Spleen (tissue), 11 donors: Measurements from ENCODE around the gene TNN. TPM values are rescaled to one million over a fixed set of nuclear protein-coding genes. Genes with fewer than 3 reads are reported as not detected.

Experiments
- DNase-seq: peaks from one replicate; pipeline ENCODE4 v3.0.0-alpha.2; 2020
- H3K27ac ChIP-seq, 8 donors: fragments of 200-600 bp; sonication (generic) in 7 of 8; 1 replicate in 4 of 8; 2 replicates in 4 of 8; pipeline versions ENCODE4 v1.5.0 to v1.8.0; 2016 to 2021; ENCODE audit warnings: inconsistent platforms in 4 of 8, mild to moderate bottlenecking in 4 of 8, moderate library complexity in 1 of 8
- H3K27me3 ChIP-seq, 7 donors: fragments of 200-600 bp; sonication (generic) in 6 of 7; replicated peaks in 1 of 7; 1 replicate in 4 of 7; 2 replicates in 3 of 7; pipeline versions ENCODE4 v1.5.0 to v1.8.0; 2016 to 2021; ENCODE audit warnings: inconsistent platforms in 3 of 7, mild to moderate bottlenecking in 1 of 7
- H3K36me3 ChIP-seq, 6 donors: fragments of 200-600 bp; sonication (generic) in 5 of 6; 1 replicate in 4 of 6; 2 replicates in 2 of 6; pipeline versions ENCODE4 v1.5.0 to v1.8.0; 2016 to 2021; ENCODE audit warnings: inconsistent platforms in 2 of 6
- H3K4me1 ChIP-seq, 6 donors: fragments of 200-600 bp; sonication (generic) in 5 of 6; 1 replicate in 3 of 6; 2 replicates in 3 of 6; pipeline versions ENCODE4 v1.5.0 to v1.8.0; 2016 to 2021; ENCODE audit warnings: inconsistent platforms in 3 of 6
- H3K4me3 ChIP-seq, 8 donors: fragments of 200-600 bp; sonication (generic) in 7 of 8; 1 replicate in 4 of 8; 2 replicates in 4 of 8; pipeline versions ENCODE4 v1.5.0 to v1.8.0; 2016 to 2021; ENCODE audit warnings: inconsistent platforms in 4 of 8, mild to moderate bottlenecking in 4 of 8, moderate library complexity in 2 of 8
- H3K9me3 ChIP-seq, 8 donors: fragments of 200-600 bp; sonication (generic) in 7 of 8; 1 replicate in 4 of 8; 2 replicates in 4 of 8; pipeline versions ENCODE4 v1.5.0 to v1.8.0; 2016 to 2021; ENCODE audit warnings: inconsistent platforms in 4 of 8
- CTCF ChIP-seq, 11 experiments: fragments of 200-600 bp in 7 of 11; fragments of 450-650 bp in 4 of 11; sonication (generic) in 4 of 11; IDR thresholded peaks in 8 of 11; conservative IDR thresholded peaks in 3 of 11; 1 replicate in 7 of 11; 2 replicates in 4 of 11; pipeline versions ENCODE4 v1.4.0 to v1.8.0; 2016 to 2021; ENCODE audit warnings: antibody characterized with exemption in 11 of 11, inconsistent platforms in 4 of 11, mild to moderate bottlenecking in 1 of 11
- POLR2A ChIP-seq, 3 donors: fragments of 450-650 bp; IDR thresholded peaks; one replicate each; pipeline ENCODE4 v1.5.1; 2017; ENCODE audit warnings: antibody characterized with exemption in 3 of 3, mild to moderate bottlenecking in 1 of 3
- POLR2AphosphoS5 ChIP-seq, 3 donors: sonication (generic); formaldehyde crosslinking; IDR thresholded peaks; one replicate each; pipeline ENCODE4 v1.5.1; 2017; ENCODE audit warnings: antibody characterized with exemption in 3 of 3
- WGBS, 5 donors: extraction: QIAGEN DNeasy Blood & Tissue Kit in 3 of 5; methylation state at CpG; one replicate each; pipeline versions ENCODE4 v1.1.5 to v1.1.7; 2013 to 2018; 5-methylcytosine and 5-hydroxymethylcytosine counted together
- intact Hi-C: fragments of 100-400 bp; cut with DNase I; formaldehyde crosslinking; loops from one replicate; pipeline ENCODE4 v1.15.0; 2023; ENCODE audit warnings: low total_unique reads
- polyA plus RNA-seq, 3 donors: library from polyadenylated mRNA; stranded (reverse); fragments of 200-250 nt; gene quantifications; one replicate each; pipeline ENCODE4 v1.2.1, GENCODE V29; 2013
- total RNA-seq, 7 donors: library from RNA; depleted of rRNA in 3 of 7; stranded (reverse); fragments of >200 nt in 3 of 7; fragmentation: NEBNext Ultra II Directional in 4 of 7; extraction: Animal tissue kit (Norgen Biotek cat#: 25700) in 4 of 7; gene quantifications; one replicate each; pipeline versions ENCODE4 v1.1.0 to v1.2.1, GENCODE V29; 2016 to 2021
- donor health status: healthy with polysubstance abuse.
- donor health status: DM: no; HTN: no; CAD: no; lungs with moderate emphysema.
- donor health status: DM: no; HTN: no; CAD: no.
- donor health status: Bipolar disorder and iron deficiency.
- donor health status: healthy.
- donor health status: DM: no; HTN: no; CAD: no.
- donor health status: DM: yes; HTN: yes; CAD: no.

Gene TNN
- total and polyA plus RNA-seq, 10 donors, result 0.03 to 1.3 (median 0.37) TPM

DNA sequence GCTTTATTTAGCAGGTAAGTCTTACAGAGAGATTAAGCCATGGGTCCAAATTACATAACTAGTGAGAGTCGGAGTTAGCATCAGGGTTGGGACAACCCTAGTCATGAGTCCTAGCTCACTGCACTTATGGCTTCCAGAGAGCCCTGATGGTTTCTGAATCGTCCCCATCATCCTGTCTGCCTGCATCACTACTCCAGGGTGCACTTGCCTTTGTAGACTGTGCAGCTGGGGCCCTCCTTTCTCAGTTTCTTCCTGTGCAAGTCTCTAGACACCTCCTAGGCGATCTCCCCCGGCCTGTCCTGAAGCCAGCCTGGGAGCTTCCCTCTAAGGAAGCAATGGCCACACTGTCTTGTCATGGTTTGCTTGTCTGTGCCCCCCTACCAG lies 87.8 kb downstream of the TNN start:
- Histone ChIP-seq H3K4me1 (peaks cover 0 to 29% (median 16%) of the 10 kb centered on the region in 6 donors), H3K27me3 (peaks cover 0 to 32% (median 0%) of the 10 kb centered on the region in 7 donors), H3K27ac (peak overlapping the region in 2 of 8 donors; percentile 22 to 42), H3K4me3 (no peak overlapping the region), H3K9me3 (no peaks in the 10 kb centered on the region), H3K36me3 (peaks cover 0 to 31% (median 19%) of the 10 kb centered on the region in 6 donors)
- intact Hi-C loops, result loop anchor here (2.0 kb wide), 1 partner anchor 163 kb away; no protein-coding TSS in a partner anchor
- DNase-seq, result no peak
- WGBS, 5 donors, result 55 to 70% (median 68%) methylated on average over 3 to 4 of the region's 4 CpGs
- no peak for TF ChIP-seq POLR2A (IDR thresholded peaks at IDR 0.05)
- TF ChIP-seq POLR2AphosphoS5 (IDR thresholded peaks at IDR 0.05), result no peak
- no peak for TF ChIP-seq CTCF (IDR thresholded peaks at IDR 0.05 in 8 of 11, conservative IDR thresholded peaks at IDR 0.05 in 3 of 11)

DNA sequence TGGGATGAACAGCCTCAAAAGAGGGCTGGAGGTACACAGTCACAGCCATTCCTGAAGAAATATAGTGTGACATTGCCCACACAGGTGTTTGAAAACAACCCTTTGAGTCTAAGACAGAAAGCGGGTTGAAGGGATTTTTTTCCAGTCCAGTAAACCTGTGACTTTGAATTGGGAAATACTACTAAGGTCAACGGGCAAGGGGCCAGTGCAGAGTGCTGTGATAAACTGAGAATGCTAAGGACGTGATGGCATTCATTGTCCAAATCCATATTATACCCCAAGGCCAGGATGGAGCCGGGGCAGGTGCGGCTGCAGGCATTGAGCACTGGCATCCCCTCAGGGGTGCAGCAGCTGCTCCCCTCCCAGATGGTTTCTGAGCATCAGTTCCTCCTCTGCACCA lies 88.3 kb downstream of the TNN start:
- Histone ChIP-seq H3K4me1 (peaks cover 0 to 29% (median 16%) of the 10 kb centered on the region in 6 donors), H3K27me3 (peaks cover 0 to 29% (median 0%) of the 10 kb centered on the region in 7 donors), H3K36me3 (peaks cover 0 to 36% (median 24%) of the 10 kb centered on the region in 6 donors), H3K4me3 (no peak overlapping the region), H3K27ac (peak overlapping the region in 2 of 8 donors; percentile 22 to 42), H3K9me3 (no peaks in the 10 kb centered on the region)
- intact Hi-C loops, result loop anchor here (2.0 kb wide), 1 partner anchor 163 kb away; no protein-coding TSS in a partner anchor
- WGBS, 5 donors, result 66 to 84% (median 68%) methylated on average over 5 of the region's 5 CpGs
- TF ChIP-seq POLR2AphosphoS5 (IDR thresholded peaks at IDR 0.05) (peak in 1 of 3 donors; percentile 12), POLR2A (IDR thresholded peaks at IDR 0.05) (no peak)
- DNase-seq, result no peak

GRCh38 chr1:175157200-175157599 lies 89.6 kb downstream of the TNN start:
- TF ChIP-seq POLR2AphosphoS5 (IDR thresholded peaks at IDR 0.05), result peak in 1 of 3 donors; percentile 14
- TF ChIP-seq CTCF (IDR thresholded peaks at IDR 0.05 in 8 of 11, conservative IDR thresholded peaks at IDR 0.05 in 3 of 11), result no peak
- no peak for TF ChIP-seq POLR2A (IDR thresholded peaks at IDR 0.05)
- Histone ChIP-seq H3K4me3 (no peak overlapping the region), H3K36me3 (peaks cover 0 to 48% (median 34%) of the 10 kb centered on the region in 6 donors), H3K27ac (no peak overlapping the region), H3K27me3 (peaks cover 0 to 16% (median 0%) of the 10 kb centered on the region in 7 donors), H3K4me1 (peaks cover 0 to 23% (median 12%) of the 10 kb centered on the region in 6 donors), H3K9me3 (no peaks in the 10 kb centered on the region)
- WGBS, 5 donors, result 76 to 100% (median 98%) methylated on average over 2 of the region's 2 CpGs
- intact Hi-C loops, result no loop called here
- DNase-seq, result no peak

DNA sequence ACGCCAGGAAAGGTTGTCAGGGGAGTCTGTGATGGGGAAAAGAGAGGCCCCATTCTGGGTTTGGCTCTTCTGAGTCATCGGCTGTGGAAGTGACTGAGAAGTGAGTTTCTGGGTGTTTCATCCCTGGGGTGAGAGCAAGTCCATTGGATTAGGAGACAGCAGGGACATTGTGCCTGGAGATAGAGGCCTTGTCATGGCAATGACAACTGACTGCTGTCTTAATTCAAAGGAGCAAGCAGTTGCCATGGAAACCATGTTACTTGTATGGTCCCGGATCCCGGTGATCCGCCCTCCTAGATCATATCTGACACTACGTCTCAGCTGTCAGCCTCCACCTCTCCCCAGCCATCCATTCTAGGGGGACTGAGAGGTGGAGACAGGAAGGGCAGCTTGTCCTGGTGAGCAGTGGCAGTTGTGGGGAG lies 90.5 kb downstream of the TNN start:
- no peak overlapping the region for H3K27ac ChIP-seq
- H3K9me3 ChIP-seq, result no peaks in the 10 kb centered on the region
- peaks cover 0 to 12% (median 0%) of the 10 kb centered on the region in 7 donors for H3K27me3 ChIP-seq
- TF ChIP-seq POLR2AphosphoS5 (IDR thresholded peaks at IDR 0.05) (peak in 1 of 3 donors; percentile 26), CTCF (IDR thresholded peaks at IDR 0.05 in 8 of 11, conservative IDR thresholded peaks at IDR 0.05 in 3 of 11) (no peak)
- no peak for DNase-seq
- 81 to 91% (median 89%) methylated on average over 6 of the region's 6 CpGs for WGBS, 5 donors
- H3K4me3 ChIP-seq, result no peak overlapping the region
- intact Hi-C loops, result no loop called here
- H3K4me1 ChIP-seq, result peaks cover 0 to 20% (median 11%) of the 10 kb centered on the region in 6 donors
- peaks cover 0 to 58% (median 43%) of the 10 kb centered on the region in 6 donors for H3K36me3 ChIP-seq
